Stimulated activated CD4-positive, alpha-beta T cell treated with anti-CD3 and anti-CD28 coated beads, Interleukin-15, amount 100 ng/mL, for 48 hours (primary cell): ENCODE data around the gene JAK3.
A peak's percentile ranks its signal among the peaks of the same experiment; 100 is the strongest.
"Not testable (repeated sequence)": the region's sequence is repeated elsewhere in the genome, so short reads cannot be mapped to it uniquely, and the experiment has no call there.

Experiments
- DNase-seq, 2 donors: peaks; one replicate each; pipeline ENCODE4 v3.0.0-alpha.2; 2020; ENCODE audit warnings: low read depth in 2 of 2

Gene JAK3

GRCh38 chr19:17803264-17803896, 44.4 kb downstream of the JAK3 start:
- no peak for DNase-seq

GRCh38 chr19:17802137-17802858, 45.5 kb downstream of the JAK3 start:
- DNase-seq, result no peak

GRCh38 chr19:17798599-17798998, 49.2 kb downstream of the JAK3 start:
- DNase-seq, result not testable (repeated sequence)

GRCh38 chr19:17797424-17798201, 50.2 kb downstream of the JAK3 start:
- DNase-seq, result peak; percentile 66 to 73

GRCh38 chr19:17796838-17797423, 50.9 kb downstream of the JAK3 start:
- DNase-seq, result no peak

GRCh38 chr19:17796013-17796837, 51.6 kb downstream of the JAK3 start:
- DNase-seq, result no peak

- DNase-seq, result no peak
Measured at GRCh38 chr19:17795495-17795856, 52.3 kb downstream of the JAK3 start.

GRCh38 chr19:17794731-17795494, 52.9 kb downstream of the JAK3 start, which contains the start of gene B3GNT3:
B3GNT3 (plus strand) TSS chr19:17795138; CDS start chr19:17807808, 12,670 bp downstream.
- no peak for DNase-seq

GRCh38 chr19:17794412-17794730, 53.4 kb downstream of the JAK3 start:
- DNase-seq, result no peak

GRCh38 chr19:17790059-17790780, 57.6 kb downstream of the JAK3 start:
- DNase-seq, result no peak

GRCh38 chr19:17788632-17789031, 59.1 kb downstream of the JAK3 start:
- no peak for DNase-seq

- no peak for DNase-seq
Measured at GRCh38 chr19:17787274-17787913, 60.4 kb downstream of the JAK3 start.

- DNase-seq, result peak; percentile 44 to 69
Measured at GRCh38 chr19:17784201-17785008, 63.4 kb downstream of the JAK3 start.

- DNase-seq, result not testable (repeated sequence)
Measured at GRCh38 chr19:17783721-17784120, 64.1 kb downstream of the JAK3 start.

- DNase-seq, result no peak
Measured at GRCh38 chr19:17780781-17781180, 67.0 kb downstream of the JAK3 start.

GRCh38 chr19:17778968-17779929, 68.5 kb downstream of the JAK3 start:
- DNase-seq, result no peak

- DNase-seq, result peak; percentile 38 to 53
Measured at GRCh38 chr19:17778251-17778967, 69.4 kb downstream of the JAK3 start.
